ENCODE data around the gene KEAP1. TPM values are rescaled to one million over a fixed set of nuclear protein-coding genes. Genes with fewer than 3 reads are reported as not detected.
A peak's percentile ranks its signal among the peaks of the same experiment; 100 is the strongest.

Gene KEAP1
- total and polyA plus RNA-seq, 9 of the 15 experiments (the other 6 are each of a cell fraction or from before 2014, with no cell fraction given), result 2.1 to 95.6 (median 64.3) TPM

GRCh38 chr19:10478903-10479384, 24.2 kb downstream of the KEAP1 start (continued):
- TF ChIP-seq RREB1 (CRISPR knock-in tag; IDR thresholded peaks at IDR 0.05) (no peak), CXXC5 (CRISPR knock-in tag; IDR thresholded peaks at IDR 0.05) (peak; percentile 81)
- TF ChIP-seq, protein P1, sequence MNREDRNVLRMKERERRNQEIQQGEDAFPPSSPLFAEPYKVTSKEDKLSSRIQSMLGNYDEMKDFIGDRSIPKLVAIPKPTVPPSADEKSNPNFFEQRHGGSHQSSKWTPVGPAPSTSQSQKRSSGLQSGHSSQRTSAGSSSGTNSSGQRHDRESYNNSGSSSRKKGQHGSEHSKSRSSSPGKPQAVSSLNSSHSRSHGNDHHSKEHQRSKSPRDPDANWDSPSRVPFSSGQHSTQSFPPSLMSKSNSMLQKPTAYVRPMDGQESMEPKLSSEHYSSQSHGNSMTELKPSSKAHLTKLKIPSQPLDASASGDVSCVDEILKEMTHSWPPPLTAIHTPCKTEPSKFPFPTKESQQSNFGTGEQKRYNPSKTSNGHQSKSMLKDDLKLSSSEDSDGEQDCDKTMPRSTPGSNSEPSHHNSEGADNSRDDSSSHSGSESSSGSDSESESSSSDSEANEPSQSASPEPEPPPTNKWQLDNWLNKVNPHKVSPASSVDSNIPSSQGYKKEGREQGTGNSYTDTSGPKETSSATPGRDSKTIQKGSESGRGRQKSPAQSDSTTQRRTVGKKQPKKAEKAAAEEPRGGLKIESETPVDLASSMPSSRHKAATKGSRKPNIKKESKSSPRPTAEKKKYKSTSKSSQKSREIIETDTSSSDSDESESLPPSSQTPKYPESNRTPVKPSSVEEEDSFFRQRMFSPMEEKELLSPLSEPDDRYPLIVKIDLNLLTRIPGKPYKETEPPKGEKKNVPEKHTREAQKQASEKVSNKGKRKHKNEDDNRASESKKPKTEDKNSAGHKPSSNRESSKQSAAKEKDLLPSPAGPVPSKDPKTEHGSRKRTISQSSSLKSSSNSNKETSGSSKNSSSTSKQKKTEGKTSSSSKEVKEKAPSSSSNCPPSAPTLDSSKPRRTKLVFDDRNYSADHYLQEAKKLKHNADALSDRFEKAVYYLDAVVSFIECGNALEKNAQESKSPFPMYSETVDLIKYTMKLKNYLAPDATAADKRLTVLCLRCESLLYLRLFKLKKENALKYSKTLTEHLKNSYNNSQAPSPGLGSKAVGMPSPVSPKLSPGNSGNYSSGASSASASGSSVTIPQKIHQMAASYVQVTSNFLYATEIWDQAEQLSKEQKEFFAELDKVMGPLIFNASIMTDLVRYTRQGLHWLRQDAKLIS (CRISPR knock-in tag; IDR thresholded peaks at IDR 0.05), result no peak
- TF ChIP-seq, protein P2, sequence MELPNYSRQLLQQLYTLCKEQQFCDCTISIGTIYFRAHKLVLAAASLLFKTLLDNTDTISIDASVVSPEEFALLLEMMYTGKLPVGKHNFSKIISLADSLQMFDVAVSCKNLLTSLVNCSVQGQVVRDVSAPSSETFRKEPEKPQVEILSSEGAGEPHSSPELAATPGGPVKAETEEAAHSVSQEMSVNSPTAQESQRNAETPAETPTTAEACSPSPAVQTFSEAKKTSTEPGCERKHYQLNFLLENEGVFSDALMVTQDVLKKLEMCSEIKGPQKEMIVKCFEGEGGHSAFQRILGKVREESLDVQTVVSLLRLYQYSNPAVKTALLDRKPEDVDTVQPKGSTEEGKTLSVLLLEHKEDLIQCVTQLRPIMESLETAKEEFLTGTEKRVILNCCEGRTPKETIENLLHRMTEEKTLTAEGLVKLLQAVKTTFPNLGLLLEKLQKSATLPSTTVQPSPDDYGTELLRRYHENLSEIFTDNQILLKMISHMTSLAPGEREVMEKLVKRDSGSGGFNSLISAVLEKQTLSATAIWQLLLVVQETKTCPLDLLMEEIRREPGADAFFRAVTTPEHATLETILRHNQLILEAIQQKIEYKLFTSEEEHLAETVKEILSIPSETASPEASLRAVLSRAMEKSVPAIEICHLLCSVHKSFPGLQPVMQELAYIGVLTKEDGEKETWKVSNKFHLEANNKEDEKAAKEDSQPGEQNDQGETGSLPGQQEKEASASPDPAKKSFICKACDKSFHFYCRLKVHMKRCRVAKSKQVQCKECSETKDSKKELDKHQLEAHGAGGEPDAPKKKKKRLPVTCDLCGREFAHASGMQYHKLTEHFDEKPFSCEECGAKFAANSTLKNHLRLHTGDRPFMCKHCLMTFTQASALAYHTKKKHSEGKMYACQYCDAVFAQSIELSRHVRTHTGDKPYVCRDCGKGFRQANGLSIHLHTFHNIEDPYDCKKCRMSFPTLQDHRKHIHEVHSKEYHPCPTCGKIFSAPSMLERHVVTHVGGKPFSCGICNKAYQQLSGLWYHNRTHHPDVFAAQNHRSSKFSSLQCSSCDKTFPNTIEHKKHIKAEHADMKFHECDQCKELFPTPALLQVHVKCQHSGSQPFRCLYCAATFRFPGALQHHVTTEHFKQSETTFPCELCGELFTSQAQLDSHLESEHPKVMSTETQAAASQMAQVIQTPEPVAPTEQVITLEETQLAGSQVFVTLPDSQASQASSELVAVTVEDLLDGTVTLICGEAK (IDR thresholded peaks at IDR 0.05), result no peak
- TF ChIP-seq, protein P2 (CRISPR knock-in tag; IDR thresholded peaks at IDR 0.05), result no peak

Data from K562 (cell line).